ENCODE measurements around the gene FDXR.

FDXR gene

GRCh38 chr17:74850914-74851313, 21.9 kb downstream of the FDXR start:
- TF ChIP-seq CTCF (IDR thresholded peaks at IDR 0.05; ENCODE audit: low read depth, low read length), result no peak
- H3K4me3 ChIP-seq (replicated peaks in 1 of 2; ENCODE audit: low read depth in 2 of 2, low read length in 2 of 2), result no peak overlapping the region
- DNase-seq (ENCODE audit: low read depth in 2 of 2), result no peak

- no peak for TF ChIP-seq CTCF (IDR thresholded peaks at IDR 0.05; ENCODE audit: low read depth, low read length)
- no peak for DNase-seq (ENCODE audit: low read depth in 2 of 2)
- H3K4me3 ChIP-seq (replicated peaks in 1 of 2; ENCODE audit: low read depth in 2 of 2, low read length in 2 of 2), result no peak overlapping the region
Observed at GRCh38 chr17:74850310-74850709, 22.5 kb downstream of the FDXR start.

GRCh38 chr17:74848656-74849399, 24.0 kb downstream of the FDXR start:
- DNase-seq (ENCODE audit: low read depth in 2 of 2), result no peak
- H3K4me3 ChIP-seq (replicated peaks in 1 of 2; ENCODE audit: low read depth in 2 of 2, low read length in 2 of 2), result no peak overlapping the region
- no peak for TF ChIP-seq CTCF (IDR thresholded peaks at IDR 0.05; ENCODE audit: low read depth, low read length)

- H3K4me3 ChIP-seq (replicated peaks in 1 of 2; ENCODE audit: low read depth in 2 of 2, low read length in 2 of 2), result no peak overlapping the region
- DNase-seq (ENCODE audit: low read depth in 2 of 2), result no peak
- TF ChIP-seq CTCF (IDR thresholded peaks at IDR 0.05; ENCODE audit: low read depth, low read length), result no peak
Observed at GRCh38 chr17:74846621-74847020, 26.2 kb downstream of the FDXR start.

- no peak for DNase-seq (ENCODE audit: low read depth in 2 of 2)
- H3K4me3 ChIP-seq (replicated peaks in 1 of 2; ENCODE audit: low read depth in 2 of 2, low read length in 2 of 2), result no peak overlapping the region
- TF ChIP-seq CTCF (IDR thresholded peaks at IDR 0.05; ENCODE audit: low read depth, low read length), result no peak
Observed at GRCh38 chr17:74843352-74843627, 29.5 kb downstream of the FDXR start.

GRCh38 chr17:74842599-74843351, 30.0 kb downstream of the FDXR start:
- TF ChIP-seq CTCF (IDR thresholded peaks at IDR 0.05; ENCODE audit: low read depth, low read length), result peak; percentile 32
- H3K4me3 ChIP-seq (replicated peaks in 1 of 2; ENCODE audit: low read depth in 2 of 2, low read length in 2 of 2), result peak overlapping the region; percentile 8 to 46
- peak; percentile 63 to 75 for DNase-seq (ENCODE audit: low read depth in 2 of 2)
